ENCODE data around the gene DTNB.

DNA sequence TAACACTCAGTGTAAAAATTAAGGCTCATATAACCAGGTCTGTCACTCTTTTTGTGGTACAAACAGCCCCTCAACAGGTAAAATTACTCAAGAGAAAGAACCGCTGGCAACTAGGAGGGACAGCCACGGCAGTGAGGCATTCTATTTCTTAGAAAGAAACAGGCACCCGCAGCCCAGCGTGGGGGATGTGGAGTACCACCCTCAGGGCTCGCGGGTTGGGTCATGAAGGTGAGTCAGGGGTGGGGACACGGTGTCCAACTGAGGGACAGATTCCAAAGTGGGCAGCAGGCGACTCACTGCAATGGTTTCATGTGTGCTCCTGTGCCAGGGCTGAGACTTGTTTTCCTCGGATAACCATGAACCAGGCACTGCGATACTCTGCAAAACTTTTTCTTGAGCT is 129.4 kb downstream of the DTNB start:
- TF ChIP-seq, protein P1, sequence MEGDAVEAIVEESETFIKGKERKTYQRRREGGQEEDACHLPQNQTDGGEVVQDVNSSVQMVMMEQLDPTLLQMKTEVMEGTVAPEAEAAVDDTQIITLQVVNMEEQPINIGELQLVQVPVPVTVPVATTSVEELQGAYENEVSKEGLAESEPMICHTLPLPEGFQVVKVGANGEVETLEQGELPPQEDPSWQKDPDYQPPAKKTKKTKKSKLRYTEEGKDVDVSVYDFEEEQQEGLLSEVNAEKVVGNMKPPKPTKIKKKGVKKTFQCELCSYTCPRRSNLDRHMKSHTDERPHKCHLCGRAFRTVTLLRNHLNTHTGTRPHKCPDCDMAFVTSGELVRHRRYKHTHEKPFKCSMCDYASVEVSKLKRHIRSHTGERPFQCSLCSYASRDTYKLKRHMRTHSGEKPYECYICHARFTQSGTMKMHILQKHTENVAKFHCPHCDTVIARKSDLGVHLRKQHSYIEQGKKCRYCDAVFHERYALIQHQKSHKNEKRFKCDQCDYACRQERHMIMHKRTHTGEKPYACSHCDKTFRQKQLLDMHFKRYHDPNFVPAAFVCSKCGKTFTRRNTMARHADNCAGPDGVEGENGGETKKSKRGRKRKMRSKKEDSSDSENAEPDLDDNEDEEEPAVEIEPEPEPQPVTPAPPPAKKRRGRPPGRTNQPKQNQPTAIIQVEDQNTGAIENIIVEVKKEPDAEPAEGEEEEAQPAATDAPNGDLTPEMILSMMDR (IDR thresholded peaks at IDR 0.05) = no peak
- no peak for TF ChIP-seq POLR2A (IDR thresholded peaks at IDR 0.05)
